Measurements from ENCODE around the gene GXYLT2.

GRCh38 chr3:72949016-72949415, 61.2 kb downstream of the GXYLT2 start:
- TF ChIP-seq ZNF274 (IDR thresholded peaks at IDR 0.05; ENCODE audit: low read depth, low read length), result no peak
- no peak for TF ChIP-seq SUZ12 (IDR thresholded peaks at IDR 0.05; ENCODE audit: extremely low read depth, insufficient read depth, insufficient read length)
